Left ventricle myocardium inferior (tissue), 1 donor: ENCODE data around the gene C16orf95. TPM values are rescaled to one million over a fixed set of nuclear protein-coding genes. Genes with fewer than 3 reads are reported as not detected.

Source experiments
- DNase-seq: peaks from one replicate; pipeline ENCODE4 v3.0.0-alpha.2; 2020
- H3K27ac ChIP-seq: fragments of 200-600 bp; replicated peaks from 2 replicates; pipeline ENCODE4 v1.8.0; 2021
- H3K27me3 ChIP-seq: fragments of 200-600 bp; 2 replicates; pipeline ENCODE4 v1.8.0; 2021; ENCODE audit warnings: low read depth
- H3K36me3 ChIP-seq: fragments of 200-600 bp; 2 replicates; pipeline ENCODE4 v1.8.0; 2021
- H3K4me1 ChIP-seq: fragments of 200-600 bp; 2 replicates; pipeline ENCODE4 v1.8.0; 2021
- H3K4me3 ChIP-seq: fragments of 200-600 bp; 2 replicates; pipeline ENCODE4 v1.8.0; 2021; ENCODE audit warnings: mild to moderate bottlenecking, moderate library complexity
- H3K9me3 ChIP-seq: fragments of 200-600 bp; replicated peaks from 2 replicates; pipeline ENCODE4 v1.8.0; 2021
- CTCF ChIP-seq: fragments of 200-600 bp; IDR thresholded peaks from 2 replicates; pipeline ENCODE4 v1.8.0; 2021; ENCODE audit warnings: antibody characterized with exemption, mild to moderate bottlenecking, borderline replicate concordance
- intact Hi-C: fragments of 100-400 bp; cut with micrococcal nuclease; formaldehyde crosslinking; loops from one replicate; pipeline ENCODE4 v1.11.0; 2022
- total RNA-seq: library from RNA; stranded (reverse); fragmentation: NEBNext Ultra II Directional; extraction: Animal tissue kit (Norgen Biotek cat#: 25700); gene quantifications from one replicate; pipeline ENCODE4 v1.2.1, GENCODE V29; 2021
- donor health status: DM: no; HTN: yes; CAD: no; lungs with severe emphysema.

The C16orf95 gene
- total RNA-seq, 1 donor from 2014 or later: 3.2 TPM

GRCh38 chr16:87356491-87356853, 39.3 kb upstream of the C16orf95 start:
- Histone ChIP-seq H3K27ac (no peak overlapping the region), H3K9me3 (no peaks in the 10 kb centered on the region), H3K4me3 (no peak overlapping the region), H3K4me1 (peaks cover 45% of the 10 kb centered on the region), H3K36me3 (peaks cover 41% of the 10 kb centered on the region), H3K27me3 (no peaks in the 10 kb centered on the region)
- TF ChIP-seq CTCF: no peak
- no peak for DNase-seq
- intact Hi-C loops: no loop called here

- Histone ChIP-seq H3K4me3 (no peak overlapping the region), H3K36me3 (peaks cover 32% of the 10 kb centered on the region), H3K4me1 (peaks cover 24% of the 10 kb centered on the region), H3K27me3 (no peaks in the 10 kb centered on the region), H3K27ac (no peak overlapping the region), H3K9me3 (no peaks in the 10 kb centered on the region)
- no peak for TF ChIP-seq CTCF
- intact Hi-C loops: no loop called here
- no peak for DNase-seq
Observed at GRCh38 chr16:87353613-87354012, 36.4 kb upstream of the C16orf95 start.

GRCh38 chr16:87352818-87353217, 35.6 kb upstream of the C16orf95 start:
- Histone ChIP-seq H3K4me3 (no peak overlapping the region), H3K27me3 (no peaks in the 10 kb centered on the region), H3K4me1 (peaks cover 19% of the 10 kb centered on the region), H3K36me3 (peaks cover 28% of the 10 kb centered on the region), H3K9me3 (no peaks in the 10 kb centered on the region), H3K27ac (no peak overlapping the region)
- TF ChIP-seq CTCF: no peak
- DNase-seq: no peak
- intact Hi-C loops: no loop called here

- no peak for DNase-seq
- Histone ChIP-seq H3K4me1 (peaks cover 18% of the 10 kb centered on the region), H3K9me3 (no peaks in the 10 kb centered on the region), H3K36me3 (peaks cover 25% of the 10 kb centered on the region), H3K27ac (no peak overlapping the region), H3K4me3 (no peak overlapping the region), H3K27me3 (no peaks in the 10 kb centered on the region)
- no peak for TF ChIP-seq CTCF
- intact Hi-C loops: no loop called here
Observed at GRCh38 chr16:87351320-87351698, 34.1 kb upstream of the C16orf95 start.

GRCh38 chr16:87350681-87351319, 33.6 kb upstream of the C16orf95 start:
- no peak for DNase-seq
- no peaks in the 10 kb centered on the region for H3K27me3 ChIP-seq
- H3K27ac ChIP-seq: no peak overlapping the region
- TF ChIP-seq CTCF: no peak
- intact Hi-C loops: no loop called here
- H3K4me1 ChIP-seq: peaks cover 16% of the 10 kb centered on the region
- no peaks in the 10 kb centered on the region for H3K9me3 ChIP-seq
- H3K36me3 ChIP-seq: peaks cover 30% of the 10 kb centered on the region
- no peak overlapping the region for H3K4me3 ChIP-seq
